ENCODE measurements around the gene PLCH1.

- TF ChIP-seq CTCF (IDR thresholded peaks at IDR 0.05; ENCODE audit: low read length) (no peak), EZH2 (IDR thresholded peaks at IDR 0.05; ENCODE audit: borderline replicate concordance, low read length) (no peak)
Observed at GRCh38 chr3:155618543-155618942, 126.3 kb downstream of the PLCH1 start.
